GM19395 (cell line): Measurements from ENCODE around the gene KIF6.

Experiments
- ATAC-seq: cut with Tn5 transposase; IDR thresholded peaks from one replicate; pipeline ENCODE4 v1.9.1; 2021; ENCODE audit warnings: mild to moderate bottlenecking, moderate library complexity; ENCODE audit not compliant: unreplicated experiment

The KIF6 gene

DNA sequence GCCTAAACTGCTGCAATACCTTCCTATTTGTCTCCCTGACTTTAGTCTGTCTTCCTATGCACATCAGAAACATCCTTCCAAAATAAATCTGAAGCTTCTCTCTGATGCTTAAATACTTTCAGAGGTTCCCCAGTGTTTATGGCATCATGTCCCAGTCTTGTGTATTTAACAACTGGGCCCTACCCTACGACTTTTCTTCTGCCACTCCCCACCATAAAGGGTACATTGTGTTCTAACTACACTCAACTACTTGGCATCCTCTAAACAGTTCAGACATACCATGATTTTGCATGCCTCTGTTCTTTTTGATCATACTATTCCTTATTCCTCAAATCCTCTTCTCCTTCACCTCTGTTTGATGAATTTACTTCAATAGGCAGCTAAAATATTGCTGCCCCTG is 259.7 kb downstream of the KIF6 start:
- no peak for ATAC-seq

DNA sequence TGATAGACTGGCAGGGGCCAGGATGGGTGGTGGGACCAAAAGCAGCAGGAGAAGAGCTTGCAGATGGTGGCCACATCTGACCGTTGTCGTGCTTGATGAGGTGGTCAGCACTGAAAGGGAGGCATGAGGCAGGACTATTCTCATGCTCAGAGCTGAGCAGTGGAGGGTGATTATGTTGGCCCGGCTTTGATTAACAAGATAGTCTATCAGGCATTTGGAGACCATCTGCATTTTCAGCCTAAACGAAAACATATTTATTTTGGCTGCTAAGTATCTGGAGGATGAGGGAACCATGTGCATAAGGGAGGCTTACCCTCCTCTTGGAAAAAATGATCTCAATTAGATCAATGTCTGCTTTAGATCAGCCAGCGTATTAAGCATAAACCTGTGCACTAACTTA is 261.1 kb downstream of the KIF6 start:
- ATAC-seq, result no peak

DNA sequence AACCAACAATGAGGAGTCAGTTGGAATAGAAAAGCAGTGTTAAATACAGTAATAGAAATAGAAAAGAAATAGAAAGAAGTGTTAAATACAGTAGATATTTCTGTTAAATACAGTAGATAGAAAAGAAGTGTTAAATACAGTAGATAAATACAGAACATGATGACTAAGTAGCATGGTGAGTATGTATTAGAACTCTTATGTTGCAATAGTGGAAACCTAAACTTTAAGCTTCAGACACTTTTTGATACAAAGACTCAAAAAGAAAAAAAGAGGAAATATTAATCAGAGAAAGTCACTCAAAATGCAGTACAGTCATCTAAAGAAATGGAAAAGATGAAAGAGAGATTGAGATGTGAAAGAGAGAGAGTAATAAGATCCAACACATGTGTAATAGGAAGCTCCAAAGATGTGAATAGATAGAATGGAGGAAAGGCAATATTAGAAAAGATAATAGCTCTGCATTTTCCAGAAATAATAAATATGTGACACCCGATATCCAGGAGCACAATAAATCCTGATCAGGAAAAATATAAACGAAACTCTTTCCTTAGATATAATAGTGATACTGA is 271.2 kb downstream of the KIF6 start:
- ATAC-seq, result no peak

- ATAC-seq, result no peak
Measured at GRCh38 chr6:39453241-39453640, 272.0 kb downstream of the KIF6 start.

DNA sequence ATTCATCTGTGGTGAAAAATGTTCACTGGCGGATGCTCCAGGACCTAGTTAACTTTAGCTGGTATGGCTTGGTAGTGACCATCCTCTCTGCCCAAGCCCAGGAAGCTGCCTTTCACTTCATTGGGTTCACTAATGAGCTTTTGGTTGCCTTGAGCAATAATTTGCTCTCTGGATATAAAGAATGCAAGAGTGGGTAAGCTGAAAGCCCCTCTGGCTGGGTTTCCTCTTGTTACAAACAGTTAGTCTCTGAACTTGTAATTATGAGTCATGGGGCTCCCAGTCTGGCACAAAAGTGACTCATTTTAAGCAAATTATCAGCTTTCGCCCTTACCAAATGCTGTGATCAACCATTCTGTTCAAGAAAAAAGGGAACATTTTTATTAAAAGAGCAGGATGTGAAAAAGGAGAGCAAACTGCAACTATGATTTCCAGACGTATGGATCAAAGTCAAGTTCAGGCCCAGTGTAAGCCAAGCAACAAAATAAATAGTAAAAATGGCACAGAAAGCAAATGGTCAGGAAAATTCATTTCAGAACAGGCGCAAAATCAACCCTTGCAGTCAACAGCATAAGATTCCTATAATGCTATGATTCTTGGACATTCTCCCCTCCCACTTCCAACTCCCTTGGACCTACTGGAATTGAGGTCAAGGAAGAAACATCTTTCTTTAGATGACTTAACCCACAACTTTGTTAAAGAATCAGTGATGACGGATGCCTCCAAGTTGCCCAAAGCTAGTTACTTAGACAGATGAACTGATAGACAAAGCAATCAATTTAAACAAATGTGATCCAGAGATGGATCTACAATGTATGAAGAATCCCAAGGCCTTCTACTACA is 272.7 kb downstream of the KIF6 start:
- ATAC-seq, result no peak

DNA sequence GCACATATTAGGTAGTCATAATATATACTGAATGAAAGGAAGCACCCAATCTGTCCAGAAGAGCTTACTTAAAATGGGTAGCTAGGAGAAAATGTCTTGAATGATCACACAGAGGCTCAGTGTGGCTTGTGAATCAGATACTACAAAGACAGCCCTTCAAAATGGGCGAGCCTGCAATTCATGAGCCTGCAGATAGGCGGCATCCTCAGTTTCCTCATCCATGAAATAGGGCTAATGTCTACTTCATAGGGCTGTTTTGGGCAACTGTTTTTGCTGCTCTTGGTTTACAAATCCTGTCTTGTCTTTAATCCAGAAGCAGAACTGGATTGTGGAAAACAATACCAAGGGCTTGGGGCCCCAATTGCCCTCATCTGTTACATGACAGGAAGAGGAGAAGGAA is 273.4 kb downstream of the KIF6 start:
- ATAC-seq, result no peak

DNA sequence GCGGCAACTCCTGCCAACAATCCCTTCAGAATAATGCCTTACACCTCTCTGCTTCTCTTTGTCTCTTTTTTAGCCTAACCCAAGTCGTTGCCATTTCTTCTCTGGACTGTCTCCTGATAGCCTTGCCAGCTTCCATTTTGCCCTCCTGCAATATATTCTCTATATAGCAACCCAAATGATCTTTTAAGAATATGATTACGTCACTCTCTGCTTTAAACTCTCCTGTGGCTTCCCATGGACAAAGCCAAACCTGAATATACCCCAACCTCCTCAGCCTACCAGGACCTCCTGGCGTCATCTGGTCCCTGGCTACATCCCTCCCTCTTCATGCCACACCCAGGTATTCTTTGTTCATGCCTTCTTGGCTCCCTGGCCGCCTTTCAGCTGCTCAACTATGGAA is 276.2 kb downstream of the KIF6 start:
- ATAC-seq, result no peak

GRCh38 chr6:39446909-39447308 is 278.3 kb downstream of the KIF6 start:
- no peak for ATAC-seq

- no peak for ATAC-seq
Measured at GRCh38 chr6:39445667-39446066, 279.5 kb downstream of the KIF6 start.

DNA sequence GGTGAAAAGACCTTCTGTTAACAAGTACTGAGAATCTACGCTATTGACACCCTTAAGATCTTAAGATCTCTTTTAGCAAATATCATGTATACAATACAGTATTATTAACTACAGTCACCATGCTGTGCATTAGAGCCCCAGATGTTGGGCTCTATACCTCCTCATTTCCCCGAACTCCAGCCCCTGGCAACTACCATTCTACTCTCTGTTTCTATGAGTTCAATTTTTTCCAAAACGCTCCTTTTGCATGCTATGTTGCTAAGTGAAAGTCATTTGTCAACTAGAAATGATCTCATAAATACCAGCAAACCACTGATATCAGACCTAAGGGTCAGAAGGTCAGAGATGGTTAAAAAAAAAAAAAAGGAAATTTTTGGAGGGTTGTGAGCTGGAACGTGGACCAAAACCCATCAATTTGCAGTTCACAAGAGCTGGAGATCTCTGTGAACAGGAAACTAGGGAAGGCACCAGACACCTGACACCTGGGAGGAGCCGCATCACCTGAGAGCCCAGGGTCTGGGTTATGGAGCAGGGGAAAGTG is 280.7 kb downstream of the KIF6 start:
- no peak for ATAC-seq

GRCh38 chr6:39441986-39442385 is 283.2 kb downstream of the KIF6 start:
- ATAC-seq, result no peak

GRCh38 chr6:39441301-39441700 is 283.9 kb downstream of the KIF6 start:
- ATAC-seq, result no peak

- ATAC-seq, result no peak
Measured at GRCh38 chr6:39440039-39440426, 285.2 kb downstream of the KIF6 start.

GRCh38 chr6:39439342-39440038 is 285.7 kb downstream of the KIF6 start:
- no peak for ATAC-seq

- no peak for ATAC-seq
Measured at GRCh38 chr6:39433630-39434029, 291.6 kb downstream of the KIF6 start.

DNA sequence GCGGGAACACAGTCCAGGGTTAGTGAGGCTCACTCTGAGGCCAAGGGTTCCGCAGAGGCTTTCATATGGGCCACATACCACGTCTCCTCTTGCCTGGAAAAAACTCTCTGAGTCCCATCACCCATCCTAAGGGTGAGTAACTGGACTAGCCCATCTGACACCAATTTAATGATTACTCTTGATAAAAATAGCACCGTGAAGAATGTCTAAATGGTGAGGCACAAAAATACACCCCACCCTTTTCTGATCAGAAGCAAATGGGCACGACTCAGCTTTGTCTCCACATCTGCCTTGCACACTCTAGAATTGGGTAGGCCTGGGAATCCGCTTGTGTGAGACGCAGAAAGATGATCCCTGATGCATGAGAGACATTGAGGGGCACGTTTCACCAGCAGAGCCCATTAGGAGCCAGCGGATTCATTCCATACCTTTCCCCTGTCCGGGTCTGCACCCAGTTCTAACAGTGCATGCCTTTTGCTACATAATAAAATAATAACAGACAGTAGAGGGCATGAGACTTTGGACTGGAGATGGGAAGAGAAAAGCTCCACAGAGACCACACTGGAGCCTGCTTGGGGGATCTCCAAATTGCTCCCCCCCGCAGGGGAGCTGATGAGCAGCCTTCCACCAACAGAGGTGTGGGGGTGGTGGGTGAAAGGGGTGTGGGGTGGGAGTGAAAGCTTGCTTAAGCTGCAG is 292.7 kb downstream of the KIF6 start:
- no peak for ATAC-seq

- ATAC-seq, result no peak
Measured at GRCh38 chr6:39430871-39431523, 294.2 kb downstream of the KIF6 start.

DNA sequence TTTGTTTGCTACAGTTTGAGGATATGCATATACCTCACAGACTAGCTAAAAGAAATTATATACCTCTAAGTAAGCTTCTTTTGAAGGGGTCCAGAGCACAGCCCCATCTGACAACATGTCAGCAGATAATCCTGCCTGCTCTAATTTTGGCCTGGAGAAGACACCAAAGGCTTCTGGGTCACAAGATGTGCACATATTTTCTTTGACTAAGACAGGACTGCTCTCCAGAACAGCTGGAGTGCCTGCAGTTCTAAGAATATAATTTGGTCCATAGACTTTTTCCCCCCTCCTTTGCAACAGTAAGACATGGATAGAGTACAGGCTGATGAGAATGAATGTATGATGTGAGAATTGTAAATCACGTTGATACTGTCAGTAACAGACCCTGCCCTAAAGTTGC is 294.8 kb downstream of the KIF6 start:
- no peak for ATAC-seq

DNA sequence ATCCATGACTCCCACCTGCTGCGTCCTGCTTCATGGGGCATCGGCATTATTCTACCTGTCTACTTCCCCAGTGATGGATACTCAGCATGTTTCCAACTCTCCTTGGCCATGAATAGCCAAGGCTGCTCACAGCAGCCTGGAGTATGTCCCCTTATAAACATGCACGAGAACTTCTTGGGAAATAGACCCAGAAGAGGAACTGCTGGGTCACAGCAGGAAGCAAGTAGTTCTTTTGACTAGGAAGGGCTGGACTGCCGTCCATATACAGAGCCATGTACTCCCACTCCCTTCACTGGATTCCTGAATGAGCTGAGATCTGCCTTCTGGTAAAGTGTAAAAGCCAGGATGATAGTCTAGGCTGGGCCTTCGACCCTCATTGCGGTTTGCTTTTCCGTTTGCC is 296.4 kb downstream of the KIF6 start:
- no peak for ATAC-seq

DNA sequence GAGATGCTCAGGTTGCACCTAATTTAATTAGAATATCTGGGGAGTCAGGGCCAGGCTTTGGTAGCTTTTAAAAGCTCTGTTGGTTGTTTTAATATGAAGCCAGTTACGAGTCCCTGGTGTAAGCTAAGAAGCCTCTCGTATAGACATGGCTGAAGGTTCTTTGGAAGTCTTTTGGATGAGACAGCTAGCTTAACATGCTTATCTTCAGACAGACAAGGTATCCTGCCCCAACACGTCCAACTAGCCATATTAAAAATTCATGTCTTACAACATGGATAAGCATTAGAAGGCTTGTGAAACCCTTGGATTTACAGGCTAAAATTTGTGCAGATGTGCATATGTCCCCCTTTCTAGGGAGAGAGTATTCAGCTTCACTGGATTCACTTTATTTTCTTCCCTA is 297.1 kb downstream of the KIF6 start:
- ATAC-seq, result no peak

DNA sequence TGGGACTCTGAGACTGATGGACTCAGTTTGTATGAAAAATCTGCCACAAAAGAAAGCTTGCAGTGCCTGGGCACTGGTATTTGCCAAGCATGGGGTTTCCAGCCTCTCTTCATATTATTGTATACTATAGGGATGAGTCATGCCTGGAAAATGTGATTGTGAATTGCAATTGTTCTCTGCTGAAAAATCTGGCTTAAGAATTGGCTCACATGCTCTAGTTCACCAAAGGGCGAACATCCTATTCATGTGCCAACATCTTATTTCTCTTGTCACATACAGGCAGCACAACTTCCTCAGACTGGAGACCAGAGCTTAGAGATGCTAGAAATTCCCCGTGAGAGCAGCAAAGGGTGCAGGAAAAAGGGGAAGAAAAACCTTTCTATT is 299.1 kb downstream of the KIF6 start:
- ATAC-seq, result no peak
